Natural killer cell (primary cell): ENCODE measurements around the gene UMAD1. TPM values are rescaled to one million over a fixed set of nuclear protein-coding genes. Genes with fewer than 3 reads are reported as not detected.

Experiments
- ATAC-seq, 3 donors: fragments of 150-1000 bp in 2 of 3; fragments of 200-7000 bp in 1 of 3; cut with Tn5 transposase; 1 replicate in 1 of 3; 2 replicates in 2 of 3; pipeline ENCODE4 v1.10.0; 2021; ENCODE audit warnings: mild to moderate bottlenecking in 2 of 3, moderate library complexity in 2 of 3
- DNase-seq, 2 donors: peaks; one replicate each; pipeline versions ENCODE4 v3.0.0 to v3.0.0-alpha.2; 2013 to 2021; ENCODE audit warnings: mixed read lengths in 1 of 2
- H3K27ac ChIP-seq: one replicate; pipeline ENCODE4 v1.5.1; 2013; ENCODE audit warnings: mild to moderate bottlenecking, low read length
- H3K27me3 ChIP-seq: one replicate; pipeline ENCODE4 v1.6.1; 2013; ENCODE audit warnings: low read length; ENCODE audit not compliant: control insufficient read depth, insufficient read depth
- H3K36me3 ChIP-seq: one replicate; pipeline ENCODE4 v1.6.1; 2013; ENCODE audit warnings: low read length; ENCODE audit not compliant: control insufficient read depth, insufficient read depth
- H3K4me1 ChIP-seq: one replicate; pipeline ENCODE4 v1.6.1; 2013; ENCODE audit warnings: low read length; ENCODE audit not compliant: control insufficient read depth, insufficient read depth
- H3K4me3 ChIP-seq: one replicate; pipeline ENCODE4 v1.5.1; 2013; ENCODE audit warnings: low read length
- H3K9me3 ChIP-seq: one replicate; pipeline ENCODE4 v1.6.1; 2013; ENCODE audit warnings: low read length; ENCODE audit not compliant: control insufficient read depth, insufficient read depth
- H3K27ac Mint-ChIP-seq, 2 donors: one replicate each; pipeline ENCODE4 v1.8.0; 2022; ENCODE audit warnings: mild to moderate bottlenecking in 2 of 2, mixed read lengths in 2 of 2, moderate library complexity in 1 of 2
- H3K27me3 Mint-ChIP-seq, 2 donors: one replicate each; pipeline ENCODE4 v1.8.0; 2022; ENCODE audit warnings: low read depth in 2 of 2, mixed read lengths in 2 of 2
- H3K36me3 Mint-ChIP-seq: one replicate; pipeline ENCODE4 v1.8.0; 2022; ENCODE audit warnings: mixed read lengths
- H3K4me1 Mint-ChIP-seq, 2 donors: one replicate each; pipeline ENCODE4 v1.8.0; 2022; ENCODE audit warnings: mixed read lengths in 2 of 2
- H3K4me3 Mint-ChIP-seq: one replicate; pipeline ENCODE4 v1.8.0; 2022; ENCODE audit warnings: mild to moderate bottlenecking, moderate library complexity, mixed read lengths
- H3K9me3 Mint-ChIP-seq, 2 donors: one replicate each; pipeline ENCODE4 v1.8.0; 2022; ENCODE audit warnings: mixed read lengths in 2 of 2
- WGBS: methylation state at CpG from one replicate; pipeline ENCODE4 v1.1.7; 2013; ENCODE audit warnings: missing lambda C conversion rate; ENCODE audit not compliant: insufficient coverage; 5-methylcytosine and 5-hydroxymethylcytosine counted together
- intact Hi-C: fragments of 100-400 bp; cut with micrococcal nuclease; formaldehyde crosslinking; loops from one replicate; pipeline ENCODE4 v1.14.2; 2022
- total RNA-seq, 4 donors: library from RNA; stranded (reverse); fragments of 120-200 nt in 1 of 4; gene quantifications; one replicate each; pipeline versions ENCODE4 v1.2.3 to v1.2.4, GENCODE V29; 2013 to 2022
- TF ChIP-seq, protein P1 (sequence below): fragments of 200-600 bp; IDR thresholded peaks from one replicate; pipeline ENCODE4 v1.8.0; 2022; ENCODE audit warnings: antibody characterized with exemption

UMAD1 gene
- total RNA-seq, 3 donors from 2014 or later (not counting 1 experiment from before 2014, with no cell fraction given): 12.3 to 16.5 (median 14.6) TPM

DNA sequence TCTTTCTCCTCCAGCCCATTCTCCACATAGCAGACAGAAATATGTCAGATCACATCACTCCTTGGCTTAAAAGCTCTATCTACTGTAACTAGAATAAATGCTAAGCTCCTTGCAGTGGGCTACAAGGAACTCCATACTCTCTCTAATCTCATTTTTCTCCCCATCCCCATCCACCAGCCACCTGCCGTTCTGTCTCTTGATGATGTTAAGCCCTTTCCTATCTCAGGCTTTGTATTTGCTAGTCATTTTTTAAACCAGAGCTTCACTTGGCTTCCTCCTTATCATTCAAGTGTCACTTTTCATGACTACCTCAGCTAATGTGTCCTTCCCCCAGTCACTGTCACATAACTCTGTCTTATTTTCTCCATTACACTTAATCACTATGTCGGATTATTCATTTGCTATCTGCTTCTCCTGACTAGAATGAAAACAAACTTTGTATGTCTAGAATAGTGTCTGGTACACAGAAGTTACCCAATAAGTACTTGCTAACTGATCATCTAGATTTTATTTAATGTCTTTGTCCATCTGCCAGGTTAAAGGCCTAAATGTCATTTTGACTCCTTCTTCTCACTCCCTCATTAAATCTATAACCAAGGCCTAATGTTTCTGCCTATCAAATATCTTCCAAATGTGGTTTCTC, 165.1 kb downstream of the UMAD1 start:
- Mint-ChIP-seq H3K36me3 (no peaks in the 10 kb centered on the region), H3K27ac (no peak overlapping the region), H3K4me3 (no peak overlapping the region), H3K27me3 (no peaks in the 10 kb centered on the region), H3K9me3 (no peaks in the 10 kb centered on the region), H3K4me1 (no peaks in the 10 kb centered on the region)
- no peaks in the 10 kb centered on the region for H3K9me3 ChIP-seq
- no peaks in the 10 kb centered on the region for H3K36me3 ChIP-seq
- DNase-seq: no peak
- no peak for ATAC-seq
- 90% methylated on average over 2 of the region's 2 CpGs for WGBS
- H3K4me3 ChIP-seq: no peak overlapping the region
- H3K27me3 ChIP-seq: no peaks in the 10 kb centered on the region
- H3K27ac ChIP-seq: no peak overlapping the region
- H3K4me1 ChIP-seq: no peaks in the 10 kb centered on the region
- intact Hi-C loops: no loop called here
- TF ChIP-seq, protein P1, sequence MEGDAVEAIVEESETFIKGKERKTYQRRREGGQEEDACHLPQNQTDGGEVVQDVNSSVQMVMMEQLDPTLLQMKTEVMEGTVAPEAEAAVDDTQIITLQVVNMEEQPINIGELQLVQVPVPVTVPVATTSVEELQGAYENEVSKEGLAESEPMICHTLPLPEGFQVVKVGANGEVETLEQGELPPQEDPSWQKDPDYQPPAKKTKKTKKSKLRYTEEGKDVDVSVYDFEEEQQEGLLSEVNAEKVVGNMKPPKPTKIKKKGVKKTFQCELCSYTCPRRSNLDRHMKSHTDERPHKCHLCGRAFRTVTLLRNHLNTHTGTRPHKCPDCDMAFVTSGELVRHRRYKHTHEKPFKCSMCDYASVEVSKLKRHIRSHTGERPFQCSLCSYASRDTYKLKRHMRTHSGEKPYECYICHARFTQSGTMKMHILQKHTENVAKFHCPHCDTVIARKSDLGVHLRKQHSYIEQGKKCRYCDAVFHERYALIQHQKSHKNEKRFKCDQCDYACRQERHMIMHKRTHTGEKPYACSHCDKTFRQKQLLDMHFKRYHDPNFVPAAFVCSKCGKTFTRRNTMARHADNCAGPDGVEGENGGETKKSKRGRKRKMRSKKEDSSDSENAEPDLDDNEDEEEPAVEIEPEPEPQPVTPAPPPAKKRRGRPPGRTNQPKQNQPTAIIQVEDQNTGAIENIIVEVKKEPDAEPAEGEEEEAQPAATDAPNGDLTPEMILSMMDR: no peak

- no peaks in the 10 kb centered on the region for H3K4me1 Mint-ChIP-seq
- WGBS: 98% methylated on average over 4 of the region's 4 CpGs
- H3K36me3 Mint-ChIP-seq: no peaks in the 10 kb centered on the region
Measured at GRCh38 chr7:7808156-7808555, 167.6 kb downstream of the UMAD1 start.

DNA sequence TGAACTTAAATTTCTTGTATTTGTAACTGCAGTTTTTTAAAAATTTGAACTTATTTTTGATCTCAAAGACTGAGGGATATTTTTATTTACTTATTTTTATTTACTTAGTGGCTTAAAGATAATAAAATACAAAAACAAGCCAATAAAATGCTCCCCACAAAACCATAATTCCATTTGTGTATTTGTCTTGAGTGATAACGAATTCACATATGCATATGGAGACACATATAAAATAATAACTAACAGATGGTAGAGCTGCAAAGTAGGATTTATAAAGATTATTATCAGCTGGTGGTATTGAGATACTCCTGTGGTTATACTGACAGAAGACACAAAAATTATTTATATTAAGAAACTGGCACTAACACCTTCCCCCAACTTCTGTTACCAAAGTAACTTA, 168.1 kb downstream of the UMAD1 start:
- no peaks in the 10 kb centered on the region for H3K9me3 ChIP-seq
- no peaks in the 10 kb centered on the region for H3K36me3 ChIP-seq
- H3K27ac Mint-ChIP-seq: no peak overlapping the region
- ATAC-seq: no peak
- H3K27me3 Mint-ChIP-seq: no peaks in the 10 kb centered on the region
- DNase-seq: no peak
- H3K4me3 Mint-ChIP-seq: no peak overlapping the region
- no peaks in the 10 kb centered on the region for H3K4me1 Mint-ChIP-seq
- H3K4me1 ChIP-seq: no peaks in the 10 kb centered on the region
- no peaks in the 10 kb centered on the region for H3K36me3 Mint-ChIP-seq
- intact Hi-C loops: no loop called here
- H3K27me3 ChIP-seq: no peaks in the 10 kb centered on the region
- H3K27ac ChIP-seq: no peak overlapping the region
- H3K4me3 ChIP-seq: no peak overlapping the region
- TF ChIP-seq, protein P1: no peak
- no peaks in the 10 kb centered on the region for H3K9me3 Mint-ChIP-seq
- no CpG with 5 or more reads among the region's 1 CpG for WGBS

More at GRCh38 chr7:7808156-7808555, 167.6 kb downstream of the UMAD1 start:
- ATAC-seq (no peak), DNase-seq (no peak)
- Histone ChIP-seq H3K9me3 (no peaks in the 10 kb centered on the region), H3K36me3 (no peaks in the 10 kb centered on the region), H3K4me3 (no peak overlapping the region), H3K4me1 (no peaks in the 10 kb centered on the region), H3K27ac (no peak overlapping the region), H3K27me3 (no peaks in the 10 kb centered on the region)
- Mint-ChIP-seq H3K27ac (no peak overlapping the region), H3K9me3 (no peaks in the 10 kb centered on the region), H3K4me3 (no peak overlapping the region), H3K27me3 (no peaks in the 10 kb centered on the region)
- TF ChIP-seq, protein P1: no peak
- intact Hi-C loops: no loop called here

GRCh38 chr7:7810380-7810779, 169.8 kb downstream of the UMAD1 start:
- intact Hi-C loops: no loop called here
- Mint-ChIP-seq H3K9me3 (no peaks in the 10 kb centered on the region), H3K27ac (no peak overlapping the region), H3K4me1 (peaks cover 9 to 10% of the 10 kb centered on the region in 2 donors), H3K27me3 (no peaks in the 10 kb centered on the region), H3K36me3 (no peaks in the 10 kb centered on the region), H3K4me3 (no peak overlapping the region)
- peaks cover 6% of the 10 kb centered on the region for H3K4me1 ChIP-seq
- H3K27ac ChIP-seq: no peak overlapping the region
- no peaks in the 10 kb centered on the region for H3K36me3 ChIP-seq
- ATAC-seq: no peak
- H3K4me3 ChIP-seq: no peak overlapping the region
- no peaks in the 10 kb centered on the region for H3K27me3 ChIP-seq
- WGBS: 83% methylated on average over 1 of the region's 1 CpG
- DNase-seq: no peak
- H3K9me3 ChIP-seq: no peaks in the 10 kb centered on the region
- TF ChIP-seq, protein P1: no peak
